HG03432 (cell line): ENCODE measurements around the gene CKLF.

ENCODE experiments used
- ATAC-seq: cut with Tn5 transposase; IDR thresholded peaks from one replicate; pipeline ENCODE4 v1.9.1; 2021; ENCODE audit warnings: mild to moderate bottlenecking, moderate library complexity; ENCODE audit not compliant: unreplicated experiment

Gene CKLF

DNA sequence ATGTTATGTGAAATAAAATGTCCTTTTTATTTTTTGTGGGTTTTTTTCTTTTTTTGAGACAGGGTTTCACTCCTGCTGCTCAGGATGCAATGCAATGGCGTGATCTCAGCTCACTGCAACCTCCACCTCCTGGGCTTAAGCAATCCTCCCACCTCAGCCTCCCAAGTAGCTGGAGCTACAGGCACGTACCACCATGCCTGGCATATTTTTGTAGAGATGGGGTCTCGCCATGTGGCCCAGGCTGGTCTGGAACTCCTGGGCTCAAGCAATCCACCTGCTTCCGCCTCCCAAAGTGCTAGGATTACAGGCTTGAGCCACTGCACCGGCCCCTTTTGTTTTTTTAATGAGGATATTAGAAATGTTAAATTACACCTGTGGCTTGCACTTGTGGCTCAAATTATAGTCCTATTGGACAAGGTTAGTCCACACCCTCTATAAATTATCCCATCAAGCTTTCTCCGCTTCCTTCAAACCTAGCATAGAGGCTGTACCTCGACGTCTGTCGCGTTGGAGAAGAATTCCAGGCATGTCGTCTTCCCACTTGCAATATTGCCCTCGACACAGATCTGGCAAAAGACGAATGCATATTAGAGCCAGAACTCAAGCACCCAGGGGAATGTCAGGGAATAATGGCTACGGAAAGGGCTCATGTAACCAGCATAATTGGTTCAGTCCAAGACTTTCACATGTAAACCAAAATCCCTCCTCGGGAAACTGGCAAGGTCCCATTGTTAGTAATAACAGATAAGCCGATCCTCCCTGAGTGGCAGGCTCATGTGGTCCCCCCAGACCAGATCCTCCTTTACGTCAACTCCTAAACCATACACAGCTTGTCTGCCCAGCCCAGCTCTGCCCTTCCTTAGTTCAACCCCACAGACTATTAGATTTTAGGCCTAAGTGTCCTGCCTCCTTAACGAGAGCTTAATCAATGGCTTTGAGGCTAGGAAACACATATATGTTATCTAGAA is 10.7 kb upstream of the CKLF start:
- no peak for ATAC-seq

- no peak for ATAC-seq
These were observed 10.0 kb upstream of the CKLF start for GRCh38 chr16:66542396-66542795.

DNA sequence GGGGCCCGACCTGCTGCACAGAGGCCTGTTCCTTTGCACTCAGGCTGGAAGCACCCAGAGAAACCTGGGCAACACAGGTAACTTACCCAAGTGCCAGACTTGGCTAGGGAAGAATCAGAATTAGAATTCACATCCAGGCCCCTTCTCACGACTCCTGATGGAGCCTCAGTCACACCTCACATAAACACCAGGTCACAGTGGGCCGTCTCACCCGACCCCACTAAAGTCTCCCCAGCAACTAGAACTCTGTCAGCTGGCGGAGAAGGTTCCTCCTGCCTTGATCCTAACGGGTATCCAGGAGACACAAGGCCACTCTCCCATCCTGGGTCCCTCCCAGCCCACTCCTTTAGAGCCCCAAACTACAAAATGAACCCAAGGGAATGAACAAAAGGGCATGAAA is 8.8 kb upstream of the CKLF start:
- ATAC-seq: no peak

DNA sequence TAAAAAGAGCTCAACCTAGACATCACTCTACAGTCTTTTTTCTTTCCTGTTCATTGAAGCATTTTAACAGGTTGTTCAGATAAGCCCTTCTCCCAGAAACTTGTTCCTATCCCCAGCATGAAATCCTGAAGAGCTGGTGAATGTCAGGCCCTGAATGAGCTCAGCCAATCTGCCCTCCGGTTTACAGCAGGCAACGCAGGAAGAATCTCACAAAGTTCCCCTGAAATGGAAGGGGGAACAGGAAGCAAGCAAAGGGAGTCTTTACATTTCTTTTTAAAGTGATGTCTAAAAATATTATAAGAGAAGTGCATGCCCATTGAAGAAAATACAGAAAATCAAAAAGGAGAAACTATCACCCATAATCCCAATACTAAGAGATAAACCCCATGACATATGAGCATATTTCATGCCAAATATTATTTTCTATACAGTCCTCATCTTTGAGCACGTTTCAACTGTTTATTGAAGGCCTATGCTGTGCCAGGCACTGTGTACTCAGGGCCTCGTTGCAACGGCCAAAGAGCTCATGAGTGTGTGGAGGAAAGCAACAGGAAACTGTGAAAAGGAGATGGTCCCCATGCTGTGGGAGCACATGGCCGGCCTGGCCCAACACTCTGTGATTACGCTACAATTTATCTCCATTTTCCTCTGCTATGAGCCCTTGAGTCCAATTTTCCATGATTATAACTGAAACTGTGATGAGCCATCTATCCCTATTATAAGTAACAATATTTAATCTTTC is 8.2 kb upstream of the CKLF start:
- ATAC-seq: no peak

GRCh38 chr16:66547101-66547989 is 5.0 kb upstream of the CKLF start:
- ATAC-seq: no peak

- ATAC-seq: no peak
These were observed 4.3 kb upstream of the CKLF start for GRCh38 chr16:66548068-66548467.

DNA sequence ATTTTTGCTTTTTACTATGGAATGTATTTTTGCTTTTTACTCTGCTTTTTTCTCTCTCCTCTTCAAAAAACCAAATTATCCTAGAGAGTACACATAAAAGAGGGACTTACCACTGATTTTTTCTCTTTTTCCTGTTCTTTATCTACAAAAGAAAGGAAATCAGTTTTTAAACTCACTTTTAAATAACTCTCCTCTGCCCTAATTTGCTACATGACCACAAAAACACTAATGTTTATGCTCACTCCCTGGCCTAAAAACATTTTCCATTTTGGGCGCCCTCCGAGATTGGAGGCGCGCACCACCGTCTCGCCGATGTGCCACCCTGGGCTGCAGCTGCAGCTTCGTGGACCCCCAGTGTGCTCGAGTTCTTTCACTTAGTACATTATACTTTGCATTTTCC is 3.5 kb upstream of the CKLF start:
- no peak for ATAC-seq

GRCh38 chr16:66549284-66550131 is 2.9 kb upstream of the CKLF start, which contains the start of gene TK2:
Gene TK2, minus strand, starts transcription at chr16:66550122. Its CDS starts 61 bp downstream, at chr16:66550061.
- peak; percentile 38 for ATAC-seq

DNA sequence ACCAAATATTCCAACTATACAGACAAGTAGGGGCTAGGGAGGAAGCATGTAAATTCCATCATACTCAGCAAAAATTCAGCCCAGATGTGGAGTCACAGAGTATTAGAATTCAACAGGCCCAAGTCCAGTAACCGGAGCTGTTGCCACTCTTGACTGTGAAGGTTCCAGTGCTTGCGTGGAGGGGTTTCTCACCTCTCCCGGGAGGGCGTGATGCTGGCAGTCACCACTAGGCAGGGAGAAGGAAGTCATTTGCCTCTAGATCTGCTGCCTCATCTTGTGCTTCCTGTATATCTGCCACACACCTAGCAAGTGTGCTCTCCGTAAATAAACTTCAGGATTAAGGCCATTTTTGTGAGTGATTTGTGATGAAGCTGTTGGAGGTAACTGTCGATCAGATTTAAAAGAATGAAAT is 1.0 kb upstream of the CKLF start:
- ATAC-seq: no peak

DNA sequence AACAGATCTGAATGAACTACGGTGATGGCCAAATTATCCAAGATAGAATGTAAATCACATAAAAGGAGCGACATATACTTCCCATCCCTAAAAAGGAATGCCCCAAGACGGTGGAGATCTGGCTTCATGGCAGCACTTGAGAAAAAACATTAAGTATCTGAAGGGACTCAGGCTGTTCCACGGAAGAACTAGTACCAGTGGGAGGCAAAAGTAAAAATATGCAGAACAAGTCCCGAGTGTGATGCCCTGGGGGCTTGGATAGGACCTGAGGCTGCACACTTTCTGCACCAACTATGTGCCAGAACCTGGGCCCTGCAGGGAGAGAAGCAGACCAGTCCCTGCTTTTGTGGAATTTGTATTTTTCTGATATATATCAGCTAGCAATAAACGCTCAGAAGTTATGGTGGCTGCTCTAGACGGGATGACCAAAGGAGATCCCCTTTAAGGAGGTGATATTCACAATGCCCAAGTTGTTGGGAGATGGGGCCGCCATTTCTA is 539 bp upstream of the CKLF start:
- peak; percentile 2 for ATAC-seq

- ATAC-seq: no peak
These were observed 847 bp downstream of the CKLF start for GRCh38 chr16:66553223-66553622.

- ATAC-seq: no peak
These were observed 1.6 kb downstream of the CKLF start for GRCh38 chr16:66554021-66554420.

DNA sequence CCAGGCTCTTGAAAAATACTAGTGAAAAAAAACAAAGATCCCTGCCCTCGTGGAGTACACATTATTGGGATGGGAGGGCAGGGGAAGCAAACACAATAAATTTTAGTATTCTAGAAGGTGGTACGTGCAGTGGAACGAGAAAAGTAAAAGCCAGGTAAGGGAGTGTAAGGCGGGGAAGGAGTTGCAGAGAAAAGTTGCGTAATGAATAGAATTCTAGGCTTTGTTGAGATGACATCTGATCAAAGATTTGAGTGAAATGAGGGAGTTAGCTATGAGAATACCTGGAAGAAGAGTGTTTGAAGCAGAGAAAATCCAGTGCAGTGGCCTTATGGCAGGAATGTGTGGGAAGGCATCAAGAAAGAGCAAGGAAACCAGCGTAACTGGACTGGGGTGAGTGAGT is 2.1 kb downstream of the CKLF start:
- ATAC-seq: no peak

- no peak for ATAC-seq
These were observed 7.7 kb downstream of the CKLF start for GRCh38 chr16:66560107-66560506.

GRCh38 chr16:66561381-66562080 is 9.2 kb downstream of the CKLF start:
- no peak for ATAC-seq

DNA sequence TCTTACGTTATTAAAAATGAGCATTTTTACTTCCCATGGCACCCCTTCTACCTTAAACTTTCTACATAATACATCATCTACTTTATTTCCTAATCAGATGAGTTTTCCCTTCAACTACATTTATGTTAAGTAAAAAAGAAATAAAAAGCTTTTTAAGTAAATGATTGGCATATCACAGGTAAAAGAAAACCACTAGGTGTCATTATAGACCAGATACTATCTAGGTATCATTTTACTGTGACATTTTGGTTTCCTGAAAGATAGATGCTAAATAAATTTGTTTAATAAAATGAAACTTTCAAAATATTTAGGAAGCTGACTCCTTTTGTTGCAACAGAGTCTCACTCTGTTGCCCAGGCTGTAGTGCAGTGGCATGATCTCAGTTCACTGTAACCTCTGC is 10.0 kb downstream of the CKLF start:
- no peak for ATAC-seq

DNA sequence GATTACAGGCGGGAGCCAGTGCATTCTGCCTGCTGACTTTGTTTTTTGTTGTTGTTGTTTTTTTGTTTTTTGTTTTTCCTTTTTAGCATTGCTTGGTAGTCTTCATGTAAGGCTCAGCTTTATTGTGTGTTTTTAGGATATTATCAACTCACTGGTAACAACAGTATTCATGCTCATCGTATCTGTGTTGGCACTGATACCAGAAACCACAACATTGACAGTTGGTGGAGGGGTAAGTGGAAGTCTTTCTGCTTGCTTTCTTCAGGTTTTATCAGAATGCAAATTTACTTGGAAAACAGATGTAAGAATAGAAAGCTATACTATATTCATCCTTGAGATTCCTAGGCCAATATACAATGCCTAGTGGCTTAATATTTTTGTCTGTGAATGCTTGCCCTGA is 10.6 kb downstream of the CKLF start:
- ATAC-seq: no peak

- ATAC-seq: no peak
These were observed 11.4 kb downstream of the CKLF start for GRCh38 chr16:66563574-66564334.
